Measurements from ENCODE around the gene PDE1A. TPM values are rescaled to one million over a fixed set of nuclear protein-coding genes. Genes with fewer than 3 reads are reported as not detected.

The PDE1A gene
- total and polyA plus RNA-seq, 2 of the 13 experiments (the other 11 are each of a cell fraction or from before 2014, with no cell fraction given), result not detected

GRCh38 chr2:182103526-182103925 lies 323.3 kb downstream of the PDE1A start:
- intact Hi-C loops (cut with micrococcal nuclease; ENCODE audit: unreplicated experiment) (no loop called here), in situ Hi-C loops (cut with HindIII; ENCODE audit: extremely low pct_ligation_motif_present, low pct_unique_long_range_greater_than_20kb) (no loop called here)
- H3K36me3 ChIP-seq (replicated peaks in 1 of 2; ENCODE audit: control insufficient read depth in 1 of 2, insufficient read depth in 2 of 2, low read length in 2 of 2), result no peaks in the 10 kb centered on the region
- H3K9ac ChIP-seq (ENCODE audit: insufficient read depth, low read depth, low read length), result no peak overlapping the region
- H3K4me2 ChIP-seq (ENCODE audit: low read depth, low read length), result no peak overlapping the region
- no TSS peak for BruUV-seq (replicated peaks)
- peaks cover 5% of the 10 kb centered on the region; the same call in 1 of the 2 replicates for H3K4me1 ChIP-seq (ENCODE audit: insufficient read depth, low read length)
- no peaks in the 10 kb centered on the region for H3K79me2 ChIP-seq (ENCODE audit: insufficient read depth, low read length)
- H3K27ac ChIP-seq (ENCODE audit: extremely low read length, insufficient read depth, low read length), result no peak overlapping the region
- TF ChIP-seq PREB (CRISPR knock-in tag; IDR thresholded peaks at IDR 0.05) (no peak), KLF12 (CRISPR knock-in tag; IDR thresholded peaks at IDR 0.05; ENCODE audit: borderline replicate concordance) (no peak), POLR2A (IDR thresholded peaks at IDR 0.05; ENCODE audit: insufficient read depth in 1 of 2, low read depth in 2 of 2, low read length in 2 of 2) (no peak), ARID2 (CRISPR knock-in tag; IDR thresholded peaks at IDR 0.05; ENCODE audit: borderline replicate concordance) (no peak), TFAP4 (IDR thresholded peaks at IDR 0.05; ENCODE audit: borderline replicate concordance, low read depth) (no peak), ZNF543 (CRISPR knock-in tag; IDR thresholded peaks at IDR 0.05) (no peak), ATF6 (CRISPR knock-in tag; conservative IDR thresholded peaks at IDR 0.05) (no peak), ZBTB46 (CRISPR knock-in tag; IDR thresholded peaks at IDR 0.05; ENCODE audit: borderline replicate concordance) (no peak), ZNF7 (CRISPR knock-in tag; IDR thresholded peaks at IDR 0.05) (no peak)
- TF ChIP-seq, protein P1, sequence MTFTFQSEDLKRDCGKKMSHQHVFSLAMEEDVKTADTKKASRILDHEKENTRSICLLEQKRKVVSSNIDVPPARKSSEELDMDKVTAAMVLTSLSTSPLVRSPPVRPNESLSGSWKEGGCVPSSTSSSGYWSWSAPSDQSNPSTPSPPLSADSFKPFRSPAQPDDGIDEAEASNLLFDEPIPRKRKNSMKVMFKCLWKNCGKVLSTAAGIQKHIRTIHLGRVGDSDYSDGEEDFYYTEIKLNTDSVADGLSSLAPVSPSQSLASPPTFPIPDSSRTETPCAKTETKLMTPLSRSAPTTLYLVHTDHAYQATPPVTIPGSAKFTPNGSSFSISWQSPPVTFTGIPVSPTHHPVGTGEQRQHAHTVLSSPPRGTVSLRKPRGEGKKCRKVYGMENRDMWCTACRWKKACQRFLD (CRISPR knock-in tag; IDR thresholded peaks at IDR 0.05; ENCODE audit: borderline replicate concordance), result no peak
- no peak overlapping the region for H2AFZ ChIP-seq (ENCODE audit: low read length)
- 29% methylated on average over 5 of the region's 5 CpGs for WGBS (ENCODE audit: low lambda C conversion rate)
- no peaks in the 10 kb centered on the region for H3K27me3 ChIP-seq (ENCODE audit: control insufficient read depth in 1 of 2, insufficient read depth in 2 of 2, low read length in 2 of 2)
- H3K4me3 ChIP-seq (replicated peaks in 1 of 3; ENCODE audit: insufficient read depth in 1 of 3, low read depth in 2 of 3, low read length in 3 of 3), result no peak overlapping the region
- POLR2A ChIA-PET, result no interaction called here
- ATAC-seq (no peak; the same call in 1 of the 3 replicates), FAIRE-seq (no peak), DNase-seq (ENCODE audit: low spot score) (no peak)
- no peaks in the 10 kb centered on the region for H3K9me3 ChIP-seq (ENCODE audit: low read length)
- CTCF ChIA-PET (ENCODE audit: low intra/inter-chr PET ratio, low total read pairs), result no interaction called here
- no peaks in the 10 kb centered on the region for H4K20me1 ChIP-seq (ENCODE audit: insufficient read depth, low read length)

Data from HepG2 (cell line).